Measurements from ENCODE around the gene RIN2.
"Not testable (repeated sequence)": the region's sequence is repeated elsewhere in the genome, so short reads cannot be mapped to it uniquely, and the experiment has no call there.

Gene RIN2

DNA sequence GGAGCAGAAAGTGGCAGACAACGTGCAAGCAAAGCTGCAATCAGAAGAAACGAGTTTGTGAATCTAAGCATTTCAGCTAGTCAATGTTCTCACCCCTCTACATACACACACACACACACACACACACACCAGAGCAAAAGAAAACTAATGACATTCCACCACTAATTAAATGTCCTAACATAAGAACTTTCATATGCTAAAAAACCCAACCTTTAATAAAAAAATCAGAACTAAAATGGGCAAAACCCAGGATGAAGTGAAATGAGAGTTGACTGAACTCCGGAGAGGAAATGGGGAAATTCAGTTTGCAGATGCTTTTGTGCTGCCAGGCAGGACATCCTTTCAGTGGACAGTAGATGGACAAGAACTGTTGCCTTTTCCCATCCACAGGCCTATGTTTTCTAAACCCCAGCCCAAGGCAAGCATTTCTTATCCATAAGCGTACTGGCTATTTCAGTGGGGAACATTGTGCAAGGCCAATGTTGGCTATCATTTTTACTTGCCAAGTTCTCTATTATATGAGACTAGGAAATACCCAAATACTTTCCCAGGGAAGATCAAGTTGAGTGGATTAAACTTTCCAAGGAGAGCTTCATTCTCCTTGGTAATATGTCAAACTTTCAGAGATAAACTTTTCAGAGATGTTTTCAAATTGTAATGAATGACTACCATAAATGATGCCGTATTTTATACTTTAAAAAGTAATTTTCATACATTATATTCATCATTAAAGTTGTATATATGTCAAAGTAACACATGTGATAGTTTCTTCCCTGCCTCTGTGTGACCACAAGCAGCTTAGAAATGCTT, 27.3 kb downstream of the RIN2 start:
- FAIRE-seq, result no peak
- no peak for DNase-seq (ENCODE audit: insufficient read length, low spot score)

DNA sequence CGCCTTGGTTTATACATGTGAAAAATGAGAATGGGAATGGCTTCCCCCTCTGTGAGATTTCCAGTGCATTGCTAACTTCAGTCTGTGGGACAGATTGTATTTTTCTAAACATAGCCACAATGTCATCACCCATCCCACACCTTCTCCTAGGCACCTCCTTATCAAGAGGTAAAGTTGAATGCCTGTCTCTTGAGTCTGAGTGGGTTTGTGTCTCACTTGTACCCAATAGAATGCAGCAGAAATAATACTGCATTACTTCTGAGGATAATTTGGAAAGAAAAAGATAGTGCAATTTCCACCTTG, 27.9 kb downstream of the RIN2 start:
- no peak for FAIRE-seq
- DNase-seq (ENCODE audit: insufficient read length, low spot score), result no peak

DNA sequence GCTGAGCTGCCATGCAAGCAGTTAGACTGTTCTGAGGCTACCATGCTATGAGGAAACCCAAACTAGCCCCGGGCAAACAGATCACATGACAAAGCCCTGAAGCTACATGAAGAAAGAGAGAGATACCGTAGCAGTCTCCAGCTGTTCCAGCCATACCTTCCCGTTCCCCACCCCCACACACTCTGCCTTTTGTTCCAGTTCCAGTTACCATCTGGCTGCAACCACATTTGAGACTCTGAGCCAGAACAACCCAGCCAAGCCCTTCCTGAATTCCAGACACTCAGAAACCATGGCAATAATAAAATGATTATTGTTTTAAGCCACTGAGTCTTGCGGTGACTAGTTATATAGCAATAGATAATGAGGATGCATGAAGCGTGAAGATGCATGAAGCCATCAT, 28.3 kb downstream of the RIN2 start:
- no peak for DNase-seq (ENCODE audit: insufficient read length, low spot score)
- FAIRE-seq, result no peak

DNA sequence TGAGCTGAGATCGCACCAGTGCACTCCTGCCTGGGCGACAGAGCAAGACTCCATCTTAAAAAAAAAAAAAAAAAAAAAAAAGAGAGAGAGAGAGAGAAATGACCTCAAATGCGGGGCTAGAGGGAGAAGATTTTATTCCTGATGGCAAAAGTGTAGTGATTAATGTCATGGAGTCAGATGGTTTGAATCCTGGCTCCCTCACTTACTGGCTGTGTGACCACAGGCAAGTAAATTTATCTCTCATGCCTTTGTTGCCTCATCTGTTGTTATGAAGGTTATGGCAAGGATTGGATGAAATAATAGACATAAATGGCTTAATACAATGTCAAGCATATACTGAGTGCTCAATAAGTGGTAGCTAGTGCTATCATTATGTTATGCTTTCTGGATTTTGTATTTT, 29.3 kb downstream of the RIN2 start:
- DNase-seq (ENCODE audit: insufficient read length, low spot score) (no peak), FAIRE-seq (no peak)

DNA sequence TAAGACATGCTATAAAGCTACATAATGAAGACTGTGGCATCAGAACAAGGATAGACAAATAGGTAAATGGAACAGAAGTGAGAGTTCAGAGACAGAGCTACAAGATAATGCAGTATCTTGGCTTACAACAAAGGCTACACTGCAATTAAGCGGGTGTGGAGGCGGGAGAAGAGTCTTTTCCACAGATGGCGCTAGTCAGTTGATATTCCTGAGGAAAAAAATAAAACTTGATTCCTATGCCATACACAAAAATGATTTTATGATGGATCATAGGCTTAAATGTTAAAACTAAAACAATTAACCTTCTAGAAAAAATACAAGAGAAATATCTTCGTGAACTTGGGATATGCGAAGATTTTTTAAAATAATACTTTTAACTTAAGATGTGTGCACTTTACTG, 31.0 kb downstream of the RIN2 start:
- no peak for FAIRE-seq
- no peak for DNase-seq (ENCODE audit: insufficient read length, low spot score)

DNA sequence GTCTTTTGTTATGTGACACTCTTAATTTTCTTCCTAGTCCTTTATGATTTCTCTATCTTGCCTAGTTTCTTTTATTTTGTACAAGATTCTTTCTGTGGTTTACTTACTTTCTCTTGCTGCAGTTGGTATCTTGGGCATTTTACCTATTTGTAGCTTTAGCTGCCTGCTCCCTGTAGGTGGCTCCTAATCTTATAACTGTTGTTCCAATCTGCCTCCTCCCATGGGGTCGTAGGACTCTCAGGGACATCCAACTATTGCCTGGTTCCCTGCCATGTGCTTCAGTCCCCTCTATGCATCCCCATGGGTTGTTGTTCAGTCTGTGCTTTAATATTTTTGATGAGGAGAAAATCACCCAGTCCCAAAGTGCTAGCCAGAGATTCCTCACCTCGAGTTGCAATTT, 31.4 kb downstream of the RIN2 start:
- FAIRE-seq, result no peak
- no peak for DNase-seq (ENCODE audit: insufficient read length, low spot score)

DNA sequence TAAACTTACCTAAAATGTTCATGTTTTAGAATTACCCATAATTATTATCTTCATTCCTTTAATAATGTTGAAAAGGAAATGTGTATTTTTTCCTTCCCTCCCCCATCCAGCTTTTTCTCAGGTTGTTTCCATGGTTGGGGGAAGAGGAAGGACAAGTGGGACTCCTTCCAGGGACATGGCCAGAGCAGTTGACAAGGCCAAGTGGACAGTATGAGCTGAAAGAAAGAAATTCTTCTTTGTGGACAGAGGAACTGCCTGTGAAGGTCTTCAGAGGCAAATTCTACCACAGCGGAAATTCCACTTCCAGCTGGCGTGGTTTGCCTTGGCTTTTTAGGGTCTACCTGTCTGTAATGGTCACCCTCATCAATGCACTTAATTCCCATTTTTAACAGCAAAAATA, 33.8 kb downstream of the RIN2 start:
- DNase-seq (ENCODE audit: insufficient read length, low spot score) (no peak), FAIRE-seq (no peak)

DNA sequence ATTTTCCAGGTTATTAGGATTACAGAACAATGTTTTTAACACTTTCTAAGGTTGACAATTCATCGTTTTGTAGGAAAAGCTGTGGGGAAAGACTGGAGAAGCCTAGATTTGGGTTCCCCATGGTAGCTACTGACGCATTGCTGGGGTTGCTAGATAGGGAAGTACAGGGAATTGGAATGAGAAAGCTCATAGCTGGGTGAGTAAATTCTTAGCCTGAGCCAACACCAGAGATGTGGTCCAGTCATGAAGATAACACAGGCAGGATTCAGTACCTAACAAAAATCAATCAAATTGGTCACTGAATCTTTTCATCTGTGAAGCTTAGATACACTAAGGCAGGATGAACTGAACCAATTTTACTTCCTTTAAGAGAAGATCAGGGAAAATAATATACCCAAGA, 35.7 kb downstream of the RIN2 start:
- FAIRE-seq, result no peak
- no peak for DNase-seq (ENCODE audit: insufficient read length, low spot score)

DNA sequence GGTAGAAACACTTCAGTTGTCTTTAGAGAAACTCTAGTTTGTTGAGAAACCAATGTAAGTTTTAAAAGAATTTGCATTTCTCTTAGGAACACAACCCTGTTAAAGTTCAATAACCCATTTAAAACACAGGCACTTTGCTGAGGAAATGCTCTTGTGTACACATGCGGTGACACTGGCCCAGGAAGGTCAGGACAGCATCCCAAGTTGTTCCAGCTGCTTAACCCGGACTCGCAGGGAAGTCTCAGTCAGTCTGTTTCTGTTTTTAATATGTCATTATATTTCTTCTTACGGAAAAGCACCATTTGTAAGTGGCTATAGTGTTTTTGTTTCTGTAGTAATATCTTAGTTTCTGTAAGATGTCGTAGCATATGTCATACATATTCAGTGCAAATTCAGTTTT, 36.9 kb downstream of the RIN2 start:
- DNase-seq (ENCODE audit: insufficient read length, low spot score) (no peak), FAIRE-seq (no peak)

DNA sequence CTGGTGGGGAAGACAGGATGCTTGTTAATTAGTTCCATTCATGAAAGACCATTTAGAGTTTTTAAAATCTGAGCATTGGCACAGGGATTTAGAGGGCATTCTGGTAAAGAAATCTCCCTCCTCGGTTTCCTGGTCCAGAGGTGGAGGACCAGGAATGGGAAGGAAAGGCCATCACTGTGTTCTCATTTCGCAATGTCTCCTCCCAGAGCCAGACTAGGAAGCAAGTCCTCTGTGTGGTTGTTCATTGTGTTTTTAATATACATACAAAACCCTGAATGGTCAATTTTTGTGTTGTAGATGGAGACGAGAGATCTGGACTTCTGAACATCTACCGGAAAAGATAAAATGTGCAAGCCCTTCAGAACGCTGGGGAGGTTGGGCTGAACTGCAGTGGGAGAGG, 41.3 kb downstream of the RIN2 start:
- no peak for FAIRE-seq

DNA sequence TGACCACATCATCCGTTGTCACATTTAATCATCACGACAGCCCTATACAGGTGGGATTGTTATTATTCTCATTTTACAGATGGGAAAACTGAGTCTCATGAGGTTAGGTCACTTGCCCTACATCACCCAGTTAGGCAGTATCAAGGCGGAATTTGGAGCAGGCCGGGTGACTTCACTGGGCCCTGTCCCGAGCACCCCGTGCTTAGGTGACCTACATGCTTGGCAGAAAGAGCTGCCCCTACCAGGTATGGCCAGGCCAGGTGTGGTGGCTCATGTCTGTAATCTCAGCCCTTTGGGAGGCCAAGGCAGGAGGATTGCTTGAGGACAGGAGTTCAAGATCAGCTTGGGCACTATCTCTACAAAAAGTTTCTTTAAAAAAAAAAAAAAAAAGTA, 44.0 kb downstream of the RIN2 start:
- FAIRE-seq, result no peak
- DNase-seq (ENCODE audit: insufficient read length, low spot score), result no peak

More for the DNA sequence above, 41.3 kb downstream of the RIN2 start:
- DNase-seq (ENCODE audit: insufficient read length, low spot score), result no peak

DNA sequence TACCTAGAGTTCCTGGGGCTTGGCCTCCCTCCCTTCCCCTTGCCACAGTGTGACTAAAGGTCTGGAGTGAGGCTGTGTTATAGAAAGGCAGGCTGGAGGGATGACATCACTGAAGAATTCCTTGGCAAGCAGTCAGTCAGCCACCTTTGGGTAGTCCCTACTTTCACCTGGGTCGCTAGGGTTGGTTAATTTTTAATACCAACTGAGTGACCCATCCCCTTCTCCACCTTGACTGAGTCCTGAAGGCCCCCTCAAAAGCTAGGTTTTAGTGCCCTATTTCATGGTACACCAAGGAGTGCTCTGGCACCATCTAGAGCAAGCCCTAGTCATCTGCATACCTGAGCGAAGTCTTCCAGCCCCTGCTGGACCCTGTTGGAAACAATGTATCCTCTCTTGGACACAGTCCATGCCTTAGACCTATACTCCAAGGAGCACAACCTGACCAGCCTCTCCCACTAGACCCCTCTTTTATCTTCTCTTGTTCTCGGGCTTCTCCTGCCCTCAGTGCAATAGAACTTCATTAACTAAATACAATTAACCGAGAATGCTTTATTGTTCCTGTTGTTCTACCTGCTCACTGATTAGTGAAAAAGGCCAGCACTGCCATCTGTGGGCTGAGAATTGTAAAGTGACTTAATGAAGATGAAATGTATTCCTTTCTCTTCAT, 44.6 kb downstream of the RIN2 start:
- DNase-seq (ENCODE audit: insufficient read length, low spot score) (no peak), FAIRE-seq (no peak)

DNA sequence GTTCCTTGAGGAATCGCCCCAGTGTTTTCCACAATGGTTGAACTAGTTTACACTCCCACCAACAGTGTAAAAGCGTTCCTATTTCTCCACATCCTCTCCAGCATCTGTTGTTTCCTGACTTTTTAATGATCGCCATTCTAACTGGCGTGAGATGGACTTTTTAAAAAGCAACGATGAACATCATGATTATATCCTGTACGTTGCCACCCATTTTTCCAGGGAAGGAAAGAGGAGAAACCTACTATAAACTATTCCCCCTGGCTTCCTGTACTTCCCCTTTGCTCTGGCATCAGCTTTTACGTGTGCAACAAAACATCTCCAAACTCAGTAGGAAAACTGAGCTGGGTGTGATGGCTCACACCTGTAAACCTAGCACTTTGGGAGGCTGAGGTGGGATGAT, 48.2 kb downstream of the RIN2 start:
- not testable (repeated sequence) for FAIRE-seq; DNase-seq (ENCODE audit: insufficient read length, low spot score)

DNA sequence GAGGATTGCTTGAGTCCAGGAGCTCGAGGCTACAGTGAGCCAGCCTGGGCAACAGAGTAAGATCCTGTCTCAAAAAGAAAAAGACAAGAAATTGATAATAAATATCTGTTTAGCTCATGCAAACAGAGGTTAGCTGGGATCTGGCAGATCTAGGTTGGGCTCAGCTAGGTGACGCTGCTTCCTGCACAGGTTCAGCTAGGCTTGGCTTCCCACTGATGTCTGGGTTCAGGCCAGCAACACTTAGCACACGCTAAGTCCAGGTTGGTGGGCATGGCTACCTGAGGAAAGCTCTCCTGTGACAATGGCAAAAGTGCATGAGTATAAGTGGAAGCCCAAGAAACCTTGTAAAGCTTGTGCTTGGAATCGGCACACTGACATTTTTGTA, 48.7 kb downstream of the RIN2 start:
- FAIRE-seq (no peak), DNase-seq (ENCODE audit: insufficient read length, low spot score) (no peak)

DNA sequence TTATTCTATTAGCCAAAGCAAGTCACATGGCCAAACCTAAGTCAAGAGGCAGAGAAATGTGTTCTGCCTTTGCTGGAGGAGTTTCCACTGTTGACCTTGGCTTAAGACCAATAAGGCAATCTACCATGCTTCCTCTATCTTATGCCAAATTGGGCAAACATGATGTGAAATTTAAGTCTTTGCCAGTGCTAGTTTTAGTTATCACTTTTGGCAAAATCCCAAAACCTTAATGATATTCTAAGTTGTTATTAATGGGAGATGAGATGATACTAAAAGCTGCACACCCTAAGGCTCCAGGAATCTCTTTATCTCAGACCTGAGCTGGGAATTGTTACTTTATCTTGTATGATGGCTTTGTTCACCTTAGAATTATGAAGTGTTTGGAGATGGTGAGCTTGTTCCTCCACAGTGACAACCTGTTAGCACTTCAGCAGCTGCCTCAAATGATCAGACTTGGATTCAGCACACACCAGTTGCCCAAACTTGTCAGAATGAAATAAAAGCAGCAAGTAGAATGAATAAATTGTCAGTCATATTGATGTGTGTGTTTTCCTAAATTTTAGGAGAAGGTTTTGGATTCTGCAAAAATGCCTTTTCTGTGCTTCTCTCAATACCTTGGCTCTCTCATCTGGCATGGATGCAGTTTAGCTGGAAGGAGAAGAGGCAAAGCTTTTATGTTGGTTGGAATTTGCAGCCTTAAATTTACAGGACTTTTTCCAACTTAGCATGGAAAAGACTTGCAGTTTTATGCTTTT, 49.3 kb downstream of the RIN2 start:
- no peak for FAIRE-seq

More for the DNA sequence above, 49.3 kb downstream of the RIN2 start:
- no peak for DNase-seq (ENCODE audit: insufficient read length, low spot score)
